Ishikawa (cell line): ENCODE results near the gene ABHD18.

Experiments
- CEBPB ChIP-seq: IDR thresholded peaks from 2 replicates; pipeline ENCODE4 v1.6.1; 2012
- CREB1 ChIP-seq: IDR thresholded peaks from 2 replicates; pipeline ENCODE4 v1.6.1; 2012; ENCODE audit warnings: low read depth
- EGR1 ChIP-seq: IDR thresholded peaks from 2 replicates; pipeline ENCODE4 v1.6.1; 2012
- EP300 ChIP-seq: IDR thresholded peaks from 2 replicates; pipeline ENCODE4 v1.6.1; 2012; ENCODE audit warnings: borderline replicate concordance
- FOXM1 ChIP-seq: IDR thresholded peaks from 2 replicates; pipeline ENCODE4 v1.6.1; 2012; ENCODE audit warnings: low read depth, borderline replicate concordance
- NFIC ChIP-seq: IDR thresholded peaks from 2 replicates; pipeline ENCODE4 v1.6.1; 2012
- RAD21 ChIP-seq: IDR thresholded peaks from 2 replicates; pipeline ENCODE4 v1.6.1; 2012; ENCODE audit warnings: low read depth
- REST ChIP-seq: IDR thresholded peaks from 2 replicates; pipeline ENCODE4 v1.6.1; 2012; ENCODE audit warnings: low read depth, mild to moderate bottlenecking
- TAF1 ChIP-seq: IDR thresholded peaks from 2 replicates; pipeline ENCODE4 v1.6.1; 2012; ENCODE audit warnings: low read depth, mild to moderate bottlenecking
- TCF12 ChIP-seq: IDR thresholded peaks from 2 replicates; pipeline ENCODE4 v1.6.1; 2012; ENCODE audit warnings: low read depth
- TEAD4 ChIP-seq: IDR thresholded peaks from 2 replicates; pipeline ENCODE4 v1.6.1; 2012
- YY1 ChIP-seq: IDR thresholded peaks from 2 replicates; pipeline ENCODE4 v1.6.1; 2012; ENCODE audit warnings: low read depth
- ZBTB7A ChIP-seq: IDR thresholded peaks from 2 replicates; pipeline ENCODE4 v1.6.1; 2012; ENCODE audit warnings: low read depth
- TF ChIP-seq, protein P1 (sequence below): IDR thresholded peaks from 2 replicates; pipeline ENCODE4 v1.6.1; 2012

DNA sequence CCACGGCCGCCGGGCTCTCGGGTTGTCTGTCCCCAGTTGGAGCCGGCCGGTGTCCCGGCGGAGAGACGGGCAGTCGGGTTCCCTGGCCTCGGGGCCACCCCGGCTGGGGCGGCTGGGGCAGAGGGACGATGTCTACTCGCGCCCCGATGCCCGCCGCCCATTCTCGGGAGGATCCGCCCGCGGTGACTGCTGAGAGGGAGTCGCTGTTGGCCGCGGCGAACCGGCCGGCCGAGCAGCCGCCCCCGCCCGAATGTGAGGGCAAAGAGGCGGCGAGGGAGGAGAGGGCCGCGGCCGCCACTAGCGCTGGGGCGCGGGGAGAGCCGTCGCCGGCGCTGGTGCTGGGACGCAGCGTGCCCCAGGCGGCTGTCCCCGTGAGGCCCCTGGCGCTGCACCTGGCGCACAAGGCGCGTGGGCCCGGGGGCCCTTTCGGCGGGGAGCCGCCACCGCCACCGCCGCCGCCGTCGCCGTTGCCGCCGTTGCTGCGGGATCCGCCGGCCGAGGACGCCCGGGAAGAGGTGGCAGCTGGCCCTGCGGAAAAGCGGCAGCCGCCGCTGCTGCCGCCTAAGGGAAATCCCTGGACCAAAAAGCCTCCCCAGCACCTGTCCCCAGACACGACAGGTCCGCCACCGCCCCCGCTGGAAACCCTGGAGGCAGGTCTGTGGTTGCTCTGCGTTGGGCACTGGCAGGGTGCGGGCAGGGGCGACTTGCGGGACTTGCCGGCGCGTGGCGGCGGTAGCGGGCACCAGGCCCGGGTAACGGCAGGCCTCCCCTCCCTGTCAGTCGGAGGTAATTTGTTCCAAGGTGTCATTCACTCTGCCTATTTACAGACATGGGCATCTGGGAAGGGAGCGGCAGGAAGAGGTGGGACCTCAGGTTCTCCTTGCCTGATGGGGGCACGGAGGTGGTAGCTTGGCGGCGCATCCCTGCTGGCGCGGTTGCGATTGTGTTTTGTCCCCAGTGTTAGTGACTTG is 96.6 kb downstream of the ABHD18 start:
- TF ChIP-seq RAD21 (no peak), YY1 (no peak; the same call in 1 of the 2 replicates), EGR1 (no peak), CREB1 (no peak), TEAD4 (no peak), TCF12 (no peak), REST (no peak), EP300 (no peak), CEBPB (no peak), FOXM1 (no peak), TAF1 (no peak; the same call in 1 of the 2 replicates), ZBTB7A (no peak), NFIC (no peak)
- TF ChIP-seq, protein P1, sequence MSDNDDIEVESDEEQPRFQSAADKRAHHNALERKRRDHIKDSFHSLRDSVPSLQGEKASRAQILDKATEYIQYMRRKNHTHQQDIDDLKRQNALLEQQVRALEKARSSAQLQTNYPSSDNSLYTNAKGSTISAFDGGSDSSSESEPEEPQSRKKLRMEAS, result no peak; the same call in none of the 2 replicates
